Medulla oblongata (tissue), 1 donor: ENCODE results near the gene CNGA4.
"Not testable (repeated sequence)": the region's sequence is repeated elsewhere in the genome, so short reads cannot be mapped to it uniquely, and the experiment has no call there.

Experiments used
- DNase-seq: peaks from one replicate; pipeline ENCODE4 v3.0.0-alpha.2; 2015; ENCODE audit errors: extremely low spot score

Gene CNGA4

GRCh38 chr11:6225024-6225423 lies 13.9 kb upstream of the CNGA4 start:
- DNase-seq = no peak

- no peak for DNase-seq
Measured at GRCh38 chr11:6225896-6226295, 13.0 kb upstream of the CNGA4 start.

GRCh38 chr11:6228520-6228919 lies 10.4 kb upstream of the CNGA4 start:
- DNase-seq = no peak

- DNase-seq = no peak
Measured at GRCh38 chr11:6229911-6230310, 9.0 kb upstream of the CNGA4 start.

GRCh38 chr11:6232899-6233298 lies 6.0 kb upstream of the CNGA4 start:
- no peak for DNase-seq

GRCh38 chr11:6233984-6234386 lies 4.9 kb upstream of the CNGA4 start:
- DNase-seq = no peak

GRCh38 chr11:6234387-6235107 lies 4.3 kb upstream of the CNGA4 start, which contains the start of gene FHIP1B:
Gene FHIP1B, minus strand, starts transcription at chr11:6234636. Its CDS starts 10,120 bp downstream, at chr11:6224516.
- peak; percentile 99 for DNase-seq

GRCh38 chr11:6237266-6237665 lies 1.6 kb upstream of the CNGA4 start:
- no peak for DNase-seq

GRCh38 chr11:6237761-6238302 lies 1.1 kb upstream of the CNGA4 start:
- DNase-seq = no peak

GRCh38 chr11:6240139-6240538 lies 1.2 kb downstream of the CNGA4 start:
- no peak for DNase-seq

- DNase-seq = no peak
Measured at GRCh38 chr11:6240781-6241180, 1.9 kb downstream of the CNGA4 start.

- no peak for DNase-seq
Measured at GRCh38 chr11:6241316-6241715, 2.4 kb downstream of the CNGA4 start.

GRCh38 chr11:6245536-6245935 lies 6.6 kb downstream of the CNGA4 start:
- DNase-seq = no peak

- no peak for DNase-seq
Measured at GRCh38 chr11:6248248-6248647, 9.4 kb downstream of the CNGA4 start.

GRCh38 chr11:6248897-6249296 lies 10.0 kb downstream of the CNGA4 start:
- DNase-seq = not testable (repeated sequence)

- DNase-seq = no peak
Measured at GRCh38 chr11:6249770-6250555, 11.1 kb downstream of the CNGA4 start.

GRCh38 chr11:6251120-6251733 lies 12.3 kb downstream of the CNGA4 start:
- DNase-seq = peak; percentile 58

GRCh38 chr11:6251990-6252473 lies 13.1 kb downstream of the CNGA4 start:
- DNase-seq = no peak

- no peak for DNase-seq
Measured at GRCh38 chr11:6253197-6253596, 14.3 kb downstream of the CNGA4 start.

- no peak for DNase-seq
Measured at GRCh38 chr11:6258141-6258540, 19.3 kb downstream of the CNGA4 start.

- no peak for DNase-seq
Measured at GRCh38 chr11:6258571-6259081, 19.7 kb downstream of the CNGA4 start.

- DNase-seq = no peak
Measured at GRCh38 chr11:6260207-6260726, 21.4 kb downstream of the CNGA4 start.
